HG03460 (cell line): Measurements from ENCODE around the gene TPM3.
A peak's percentile ranks its signal among the peaks of the same experiment; 100 is the strongest.
"Not testable (repeated sequence)": the region's sequence is repeated elsewhere in the genome, so short reads cannot be mapped to it uniquely, and the experiment has no call there.

Experiments
- ATAC-seq: cut with Tn5 transposase; IDR thresholded peaks from one replicate; pipeline ENCODE4 v1.9.1; 2021; ENCODE audit not compliant: unreplicated experiment

The TPM3 gene

DNA sequence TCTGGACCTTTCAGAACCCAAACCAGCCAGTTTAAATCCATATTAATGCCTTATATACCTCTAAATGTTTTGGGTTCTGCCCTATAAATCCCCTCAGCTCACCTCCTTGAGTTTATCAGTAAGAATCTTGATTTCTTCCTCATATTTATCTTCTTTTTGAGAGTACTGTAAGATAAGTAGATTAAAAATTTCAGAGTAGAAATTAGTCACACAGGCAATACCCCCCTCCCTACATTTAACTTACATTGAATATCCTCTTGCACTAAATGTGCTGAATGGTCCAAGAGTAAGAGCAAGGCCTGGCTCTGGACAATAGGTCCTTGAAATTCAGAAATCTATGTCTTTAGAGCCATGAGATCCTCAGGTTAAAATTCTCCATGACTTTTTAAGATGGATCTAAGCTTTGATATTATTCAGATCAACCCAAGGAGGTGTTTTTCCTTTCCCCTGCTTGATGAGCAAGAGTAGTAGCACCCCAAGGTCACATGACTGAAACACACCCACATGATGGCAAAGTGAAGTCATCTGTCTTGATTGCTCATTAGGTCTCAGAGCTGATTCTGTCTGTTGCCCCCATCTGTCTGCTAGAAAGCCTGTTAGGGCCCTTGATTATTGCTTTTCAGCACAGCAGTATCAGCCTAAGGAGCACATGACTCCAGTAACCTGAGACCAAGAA lies 21.2 kb downstream of the TPM3 start:
- no peak for ATAC-seq

DNA sequence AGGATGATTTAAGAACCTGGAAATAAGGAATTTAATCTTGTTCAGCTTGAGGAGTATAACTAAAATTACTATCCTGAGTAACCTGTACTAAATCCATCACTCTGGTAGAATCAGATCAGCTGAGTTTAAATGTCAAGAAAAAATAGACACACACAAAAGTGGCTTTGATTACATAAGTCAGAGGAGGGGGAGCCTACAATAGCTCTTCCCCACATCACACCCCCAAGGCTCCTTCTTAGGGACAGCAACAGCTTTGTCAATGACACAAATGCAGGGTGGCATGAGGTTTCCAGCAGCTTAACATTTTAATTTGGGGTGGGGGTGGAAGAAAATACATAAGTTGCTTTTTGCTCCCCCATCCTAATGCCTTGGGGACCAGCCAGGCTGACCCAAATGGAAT lies 24.4 kb downstream of the TPM3 start:
- ATAC-seq = no peak

DNA sequence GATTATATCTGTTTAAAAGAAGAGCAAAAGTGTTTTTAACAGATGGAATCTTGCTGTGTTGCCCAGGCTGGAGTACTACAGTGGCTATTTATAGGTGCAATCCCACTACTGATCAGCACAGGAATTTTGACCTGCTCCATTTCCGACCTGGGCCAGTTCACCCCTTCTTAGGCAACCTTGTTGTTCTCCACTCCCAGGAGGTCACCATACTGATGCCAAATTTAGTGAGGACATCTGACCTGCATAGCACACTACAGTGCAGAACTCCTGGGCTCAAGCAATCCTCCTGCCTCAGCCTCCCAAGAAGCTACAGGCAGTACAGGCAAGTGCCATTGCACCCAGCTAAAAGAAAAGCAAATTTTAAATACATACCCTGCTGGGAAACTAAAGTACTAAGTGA lies 25.7 kb downstream of the TPM3 start:
- no peak for ATAC-seq

DNA sequence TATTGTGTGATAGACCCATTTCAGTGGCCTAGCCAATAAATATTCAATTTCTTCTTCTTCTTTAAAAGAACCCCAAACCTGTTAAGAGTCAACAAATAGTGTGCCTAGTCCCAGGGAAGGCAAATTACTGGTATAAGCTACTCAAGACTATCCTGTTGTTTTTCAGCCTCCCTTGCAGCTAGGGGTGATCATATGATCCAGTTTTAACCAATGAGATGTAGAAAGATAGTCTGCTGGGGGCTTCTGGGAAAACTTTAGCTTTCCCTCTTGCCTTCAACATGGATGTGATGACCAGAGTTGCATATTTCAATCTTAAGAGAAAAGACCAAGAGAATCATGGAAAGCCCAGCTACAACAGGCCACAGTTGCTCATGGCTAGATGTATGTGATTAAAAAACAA lies 32.3 kb downstream of the TPM3 start:
- no peak for ATAC-seq

DNA sequence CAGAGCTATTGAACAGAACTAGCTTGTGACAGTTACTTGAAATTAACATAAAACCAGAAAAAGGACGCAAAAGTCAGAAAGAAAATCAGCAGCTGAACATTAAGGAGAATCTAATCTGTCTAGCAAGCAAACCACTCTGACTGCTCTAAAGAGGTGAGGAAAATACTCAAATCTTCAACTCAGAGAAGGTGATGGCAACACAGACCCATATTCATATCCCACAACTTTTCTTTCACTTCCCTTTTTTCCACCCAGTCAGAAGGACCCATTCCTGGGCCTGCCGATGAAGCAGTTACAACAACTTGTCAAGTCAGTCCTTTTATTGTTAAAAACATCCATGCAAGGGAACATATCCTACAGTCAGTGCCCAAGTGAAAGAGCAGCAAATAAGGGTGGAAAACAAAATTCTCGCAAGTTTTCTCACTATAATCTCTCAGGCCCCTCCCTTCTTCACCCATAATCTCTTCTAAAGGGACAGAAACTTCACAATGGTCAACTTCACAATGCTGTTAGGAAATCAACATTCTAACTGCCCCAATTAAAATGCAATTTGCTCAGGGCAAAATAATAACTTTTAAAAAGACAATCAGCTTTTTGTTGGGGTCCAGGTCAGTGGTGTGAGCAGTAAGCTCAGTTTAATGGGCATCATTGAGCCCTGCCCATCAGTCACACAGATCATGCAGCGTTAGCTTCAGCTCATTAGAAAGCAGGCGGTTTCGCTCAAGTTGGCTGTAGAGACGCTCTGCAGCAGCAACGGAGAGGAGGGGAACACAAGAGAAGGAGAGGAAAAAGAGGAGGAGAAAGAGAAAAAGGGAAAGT lies 33.4 kb downstream of the TPM3 start:
- ATAC-seq = no peak

DNA sequence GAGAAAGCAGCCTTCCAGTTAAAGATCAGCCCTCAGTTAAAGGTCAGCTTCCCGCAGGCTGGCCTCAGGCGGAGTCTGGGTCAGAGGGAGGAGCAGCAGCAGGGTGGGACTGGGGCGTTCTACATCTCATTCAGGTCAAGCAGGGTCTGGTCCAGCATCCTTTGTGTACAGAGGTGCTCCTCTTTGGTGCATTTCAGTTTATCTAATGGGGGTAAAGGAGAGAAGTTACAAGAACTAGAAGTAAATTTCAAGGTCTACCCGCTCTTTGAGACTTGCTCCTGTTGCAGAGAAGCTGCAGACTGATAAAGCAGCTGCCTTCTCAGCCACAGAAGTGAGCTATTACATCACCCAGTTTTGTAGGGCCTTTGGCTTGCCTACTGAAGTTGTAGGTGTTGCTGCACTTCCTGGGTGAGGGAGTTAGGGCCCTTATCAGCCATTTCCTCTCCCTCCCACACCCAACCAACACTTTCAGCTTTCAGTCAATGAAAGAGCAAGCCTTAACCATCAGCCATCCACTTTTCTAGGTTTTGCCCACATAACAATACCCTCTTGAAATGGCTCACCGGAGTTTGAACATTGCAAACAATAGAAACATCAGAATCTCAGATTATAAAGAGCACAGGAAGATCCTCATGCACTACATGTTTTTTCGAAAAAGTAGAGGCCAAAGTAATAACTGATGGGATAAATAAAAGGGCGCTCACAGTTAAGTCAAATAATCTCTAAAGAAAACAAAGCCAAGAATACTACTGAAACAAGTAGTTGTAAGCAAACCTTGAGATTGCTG lies 34.2 kb downstream of the TPM3 start:
- peak; percentile 83 for ATAC-seq

DNA sequence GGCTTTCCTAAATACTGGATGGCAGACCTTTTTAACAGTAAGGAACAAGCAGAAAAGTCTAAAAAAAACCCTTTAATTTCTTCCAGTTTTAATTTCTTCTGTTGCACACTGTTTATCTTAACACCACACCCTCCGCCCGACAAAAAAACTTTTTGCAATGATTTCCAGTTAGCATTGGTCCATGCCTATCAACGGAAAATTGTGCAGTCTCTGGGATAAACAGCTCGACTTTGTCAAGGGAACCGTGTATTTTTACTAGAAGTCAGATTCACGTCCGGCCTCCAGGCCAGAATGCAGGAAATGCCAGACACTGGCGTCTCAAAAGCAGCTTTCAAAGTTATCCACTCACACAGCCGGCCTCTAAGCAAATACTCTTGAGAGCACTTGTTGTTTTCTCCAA lies 36.6 kb downstream of the TPM3 start:
- ATAC-seq = no peak

DNA sequence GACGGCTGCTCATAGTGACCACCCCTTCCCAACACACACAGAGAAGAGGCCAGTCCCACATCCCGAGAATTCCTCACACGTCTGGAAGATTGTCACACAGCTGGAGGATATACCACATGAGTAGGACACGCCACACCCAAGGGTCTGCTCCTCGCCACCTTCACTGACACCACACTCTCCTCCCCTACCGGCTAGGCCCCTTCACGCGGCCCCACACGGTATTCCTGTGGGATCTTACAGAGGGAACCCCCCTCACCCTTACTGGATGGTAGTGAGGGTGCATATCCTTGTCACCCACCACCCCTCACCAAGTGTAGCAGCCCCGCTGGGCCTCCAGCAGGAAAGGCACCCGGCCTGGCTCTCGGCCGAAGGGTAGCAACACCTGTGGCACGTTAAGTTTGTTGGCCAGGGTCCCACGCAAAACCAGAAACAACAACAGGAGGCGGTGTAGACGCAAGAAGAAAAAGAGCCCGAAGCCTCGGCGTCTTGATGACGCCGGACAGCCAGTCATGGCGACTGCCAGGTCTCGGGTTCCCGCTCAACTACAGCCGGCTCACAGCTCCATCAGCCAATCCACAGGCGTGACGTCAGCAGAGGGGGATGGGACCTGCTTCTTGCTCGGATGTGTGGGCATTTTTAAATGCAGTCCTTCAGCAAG lies 37.2 kb downstream of the TPM3 start, which contains the start of gene NUP210L:
Gene NUP210L (minus strand): TSS at position 540 of the 658 bp plus-strand sequence.
- ATAC-seq = no peak

DNA sequence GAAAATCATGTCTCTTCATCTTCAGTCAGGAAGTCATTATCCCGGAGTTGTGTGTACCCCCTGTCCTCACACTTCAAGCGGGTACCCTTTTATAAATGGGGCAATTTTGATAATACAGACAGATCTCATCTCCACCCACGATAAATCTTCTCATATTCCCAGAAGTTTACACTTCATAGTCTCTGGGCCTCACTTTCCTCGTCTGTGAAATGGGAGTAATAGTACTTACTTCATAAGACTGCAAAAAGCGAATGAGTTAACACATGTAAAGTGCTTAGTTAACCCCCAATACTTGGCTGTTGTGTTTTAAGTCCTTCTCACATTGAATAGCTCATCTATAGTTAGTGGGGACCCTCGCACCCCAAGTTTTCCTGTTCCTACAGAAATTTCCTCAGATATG lies 37.8 kb downstream of the TPM3 start:
- no peak for ATAC-seq

DNA sequence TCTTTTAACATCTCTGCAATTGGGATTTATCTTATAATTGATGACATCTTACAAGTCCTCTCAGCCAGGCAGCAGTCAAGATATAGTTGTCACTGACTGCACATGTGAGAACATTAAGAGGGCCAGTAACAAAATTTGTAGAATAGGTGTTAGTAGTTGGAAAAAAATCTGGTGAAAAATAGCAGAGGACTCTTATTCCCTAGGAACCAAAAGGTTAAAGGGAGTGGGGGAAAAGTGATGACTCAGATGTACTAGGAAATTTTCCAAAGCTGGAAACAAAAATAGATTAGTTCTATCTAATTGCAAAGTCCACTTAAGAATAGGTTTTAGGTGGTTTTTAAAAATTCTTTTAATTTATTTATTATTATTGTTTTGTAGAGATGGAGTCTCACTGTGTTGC lies 40.6 kb downstream of the TPM3 start:
- ATAC-seq = no peak

DNA sequence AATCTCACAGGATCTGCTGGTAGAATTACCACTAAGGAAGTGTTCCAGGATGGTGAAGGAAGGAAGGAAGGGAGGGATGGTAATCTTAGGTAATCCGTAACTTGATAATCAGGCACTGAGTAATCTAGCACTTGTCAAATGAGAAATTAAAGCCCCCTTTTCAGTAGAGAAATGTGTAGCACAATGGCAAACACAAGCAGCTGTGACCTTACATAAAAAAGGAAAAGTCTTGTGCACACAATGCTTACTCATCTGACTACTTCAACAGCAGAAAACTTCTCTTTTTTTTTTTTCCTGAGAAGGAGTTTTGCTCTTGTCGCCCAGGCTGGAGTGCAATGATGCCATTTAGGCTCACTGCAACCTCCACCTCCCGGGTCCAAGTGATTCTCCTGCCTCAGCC lies 43.1 kb downstream of the TPM3 start:
- ATAC-seq = no peak

DNA sequence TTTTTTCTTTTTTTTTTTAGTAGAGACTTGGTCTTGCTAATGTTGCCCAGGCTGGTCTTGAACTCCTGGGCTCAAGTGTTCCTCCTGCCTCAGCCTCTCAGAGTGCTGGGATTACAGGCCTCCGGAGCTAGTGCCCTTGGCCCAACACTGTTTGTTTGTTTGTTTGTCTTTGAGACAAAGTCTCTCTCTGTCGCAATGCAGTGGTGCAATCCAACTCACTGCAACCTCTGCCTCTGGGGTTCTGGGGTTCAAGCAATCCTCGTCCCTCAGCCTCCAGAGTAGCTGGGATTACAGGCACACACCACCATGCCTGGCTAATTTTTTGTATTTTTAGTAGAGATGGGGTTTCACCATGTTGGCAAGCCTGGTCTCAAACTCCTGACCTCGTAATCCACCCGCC lies 44.4 kb downstream of the TPM3 start:
- not testable (repeated sequence) for ATAC-seq

DNA sequence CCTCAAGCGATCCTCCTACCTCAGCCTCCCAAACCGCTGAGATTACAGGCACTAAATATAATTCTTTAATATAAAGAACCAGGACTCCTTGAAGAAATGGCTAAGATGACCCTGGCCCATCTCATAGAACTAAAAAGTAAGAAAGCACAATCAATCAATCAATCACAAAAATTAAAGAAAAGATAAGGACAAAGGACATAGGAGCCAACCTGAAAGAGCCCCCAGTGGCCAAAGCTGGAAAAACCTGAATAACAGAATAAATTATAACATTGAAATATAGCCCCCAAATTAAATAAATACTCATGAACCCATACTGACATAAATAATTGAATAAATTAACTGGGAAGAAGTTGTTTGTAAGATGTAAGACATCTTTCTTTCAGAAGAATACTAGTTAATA lies 45.9 kb downstream of the TPM3 start:
- no peak for ATAC-seq

DNA sequence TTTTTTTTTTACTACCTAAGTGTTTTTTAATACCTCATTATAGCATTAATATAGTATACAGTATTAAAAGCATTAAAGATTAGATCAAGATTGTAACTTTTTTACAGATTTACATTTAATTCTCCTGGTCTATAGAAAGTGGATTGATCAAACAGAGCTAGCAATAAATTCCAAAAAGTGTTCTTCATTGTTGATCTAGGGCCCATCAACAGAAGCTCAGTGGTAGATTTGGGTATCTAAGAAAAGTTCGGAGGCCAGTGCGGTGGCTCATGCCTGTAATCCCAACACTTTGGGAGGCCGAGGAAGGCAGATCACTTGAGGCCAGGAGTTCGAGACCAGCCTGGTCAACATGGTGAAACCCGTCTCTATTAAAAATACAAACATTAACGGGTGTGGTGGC lies 49.5 kb downstream of the TPM3 start:
- no peak for ATAC-seq

DNA sequence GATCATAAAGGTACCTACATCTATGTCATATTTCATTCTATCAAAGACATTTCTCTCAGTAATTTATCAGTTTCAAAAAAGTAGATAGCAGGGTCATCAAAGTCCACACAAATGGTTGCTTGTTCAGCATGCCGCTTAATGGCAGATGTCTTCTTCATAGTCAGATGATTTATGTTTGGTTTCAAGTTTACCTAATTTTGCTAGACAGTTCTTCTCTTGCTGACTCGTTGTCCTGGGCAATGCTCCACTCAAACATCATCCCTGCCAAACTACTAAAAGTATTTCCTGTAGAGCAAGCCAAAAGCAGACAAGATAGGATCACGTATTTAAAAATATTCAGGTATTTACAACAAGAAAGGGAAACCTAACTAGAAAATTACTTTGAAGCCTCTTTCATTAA lies 50.7 kb downstream of the TPM3 start:
- ATAC-seq = no peak

DNA sequence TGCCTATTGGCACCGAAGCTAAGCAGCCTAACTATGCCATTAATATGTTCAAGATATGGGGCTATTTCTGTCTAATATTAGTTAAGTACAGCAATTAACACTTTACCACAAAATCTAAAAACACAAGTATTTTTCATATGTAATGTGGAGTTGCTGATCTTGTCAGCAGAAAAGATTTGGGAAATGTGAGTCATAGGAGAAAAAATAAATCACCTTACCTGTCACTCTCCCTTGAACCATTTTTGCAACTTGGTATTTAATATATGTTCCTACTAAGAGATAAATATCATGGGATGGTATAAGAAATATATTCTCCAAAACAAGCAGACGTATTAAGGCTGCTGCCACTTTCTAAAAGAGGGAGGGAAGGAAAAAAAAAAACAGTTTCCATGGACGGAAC lies 54.0 kb downstream of the TPM3 start:
- no peak for ATAC-seq

DNA sequence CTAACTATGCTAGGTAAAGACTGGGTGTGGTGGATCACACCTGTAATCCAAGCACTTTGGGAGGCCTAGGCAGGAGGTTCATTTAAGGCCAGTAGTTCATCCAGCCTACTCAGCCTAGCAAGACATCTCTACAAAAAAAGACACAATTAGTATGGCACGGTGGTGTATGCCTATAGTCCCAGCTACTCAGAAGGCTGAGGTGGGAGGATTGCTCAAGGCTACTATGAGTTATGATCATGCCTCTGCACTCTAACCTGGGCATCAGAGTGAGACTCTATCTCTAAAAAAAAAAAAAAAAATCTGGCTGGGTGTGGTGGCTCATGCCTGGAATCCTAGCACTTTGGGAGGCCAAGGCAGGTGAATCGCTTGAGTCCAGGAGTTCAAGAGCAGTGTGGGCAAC lies 58.6 kb downstream of the TPM3 start:
- ATAC-seq = no peak

DNA sequence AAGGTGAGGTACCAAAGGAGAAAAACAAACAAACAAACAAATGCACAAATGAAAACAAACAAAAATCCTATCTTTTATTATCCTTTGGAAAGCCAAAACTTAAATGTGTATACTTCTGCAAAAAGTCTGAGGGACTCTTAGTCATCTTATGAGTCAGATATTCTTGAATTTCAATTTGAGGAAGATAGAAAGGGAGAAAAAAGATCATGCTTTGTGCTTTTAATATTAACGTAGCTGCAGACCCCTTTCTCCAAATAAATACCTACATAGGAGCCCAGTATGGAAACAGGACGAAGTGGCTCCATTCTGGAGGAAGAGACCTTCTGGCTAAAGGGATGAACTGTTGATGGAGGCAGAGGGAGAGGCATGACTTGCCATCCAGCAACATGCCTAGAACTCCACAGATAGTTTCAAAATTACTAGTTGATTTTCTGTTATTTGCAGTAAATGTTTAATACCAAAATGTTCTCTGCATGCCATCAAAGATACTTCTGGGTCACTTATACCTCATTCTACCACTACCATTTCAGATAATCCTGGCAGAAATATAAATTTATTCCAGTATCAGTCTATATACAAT lies 62.4 kb downstream of the TPM3 start:
- no peak for ATAC-seq

DNA sequence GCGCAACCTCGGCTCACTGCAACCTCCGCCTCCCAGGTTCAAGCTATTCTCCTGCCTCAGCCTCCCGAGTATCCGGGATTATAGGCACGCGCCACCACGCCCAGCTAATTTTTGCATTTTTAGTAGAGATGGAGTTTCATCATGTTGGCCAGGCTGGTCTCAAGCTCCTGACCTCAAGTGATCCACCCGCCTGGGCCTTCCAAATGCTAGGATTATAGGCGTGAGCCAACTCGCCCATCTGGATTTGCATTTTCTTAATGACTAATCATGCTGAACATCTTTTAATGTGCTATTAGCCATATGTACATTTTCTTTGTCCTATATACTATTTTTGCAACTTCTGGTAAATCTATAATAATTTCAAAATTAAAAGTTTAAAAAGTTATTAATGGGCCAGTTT lies 68.7 kb downstream of the TPM3 start:
- ATAC-seq = not testable (repeated sequence)

DNA sequence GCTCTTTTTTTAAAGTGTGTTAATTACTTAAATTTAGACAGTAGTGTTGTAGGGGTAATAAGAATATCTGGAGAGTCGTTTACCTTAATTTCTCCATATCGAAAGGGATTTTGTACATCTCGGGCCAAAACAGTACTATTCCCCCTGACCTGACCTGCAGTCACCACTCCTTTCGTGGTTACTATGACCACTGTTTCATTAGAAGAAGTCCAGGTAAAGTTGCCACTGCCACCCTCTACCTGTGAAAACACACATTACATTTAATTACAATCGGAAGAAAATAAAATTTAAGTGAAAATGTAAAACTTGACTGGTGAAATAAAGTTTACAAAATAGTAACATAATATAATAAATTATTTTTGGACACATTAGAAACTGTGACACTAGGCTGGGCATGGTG lies 74.3 kb downstream of the TPM3 start:
- no peak for ATAC-seq

DNA sequence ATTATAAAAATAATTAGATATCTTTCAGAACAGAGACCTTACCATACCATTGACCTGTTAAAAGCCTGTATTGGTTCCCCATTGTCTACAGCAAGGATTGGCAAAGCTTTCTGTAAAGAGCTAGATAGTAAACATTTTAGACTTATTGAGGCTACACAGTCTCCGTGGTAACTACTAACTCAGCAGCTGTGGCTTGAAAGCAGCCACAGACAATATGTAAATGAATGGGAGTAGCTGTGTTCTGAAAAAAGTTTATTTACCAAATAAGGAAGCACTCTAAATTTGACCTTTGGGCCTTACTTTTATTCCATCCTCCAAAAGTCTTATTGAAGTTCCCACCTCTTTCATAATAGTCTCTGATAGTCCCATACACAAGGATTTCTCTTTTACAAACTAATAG lies 76.7 kb downstream of the TPM3 start:
- ATAC-seq = no peak
